Fibroblast of skin of left biceps (primary cell): ENCODE results near the gene ROR1.

Experiments used
- DNase-seq, 2 experiments: peaks; one replicate each; pipeline ENCODE4 v3.0.0-alpha.2; 2013; ENCODE audit warnings: low read depth in 2 of 2

The ROR1 gene

GRCh38 chr1:63935143-63935542, 161.3 kb downstream of the ROR1 start:
- DNase-seq, result no peak

- DNase-seq, result no peak
These were observed 161.7 kb downstream of the ROR1 start for GRCh38 chr1:63935553-63935952.

GRCh38 chr1:63936276-63936675, 162.5 kb downstream of the ROR1 start:
- DNase-seq, result no peak

- DNase-seq, result no peak
These were observed 163.0 kb downstream of the ROR1 start for GRCh38 chr1:63936801-63937200.

- DNase-seq, result no peak
These were observed 163.7 kb downstream of the ROR1 start for GRCh38 chr1:63937461-63938022.

GRCh38 chr1:63940440-63940839, 166.6 kb downstream of the ROR1 start:
- no peak for DNase-seq

GRCh38 chr1:63943393-63943792, 169.6 kb downstream of the ROR1 start:
- DNase-seq, result no peak

- no peak for DNase-seq
These were observed 172.1 kb downstream of the ROR1 start for GRCh38 chr1:63945943-63946342.

- no peak for DNase-seq
These were observed 173.2 kb downstream of the ROR1 start for GRCh38 chr1:63946866-63947491.

- no peak for DNase-seq
These were observed 174.1 kb downstream of the ROR1 start for GRCh38 chr1:63947904-63948303.

GRCh38 chr1:63950023-63950422, 176.2 kb downstream of the ROR1 start:
- DNase-seq, result no peak

- DNase-seq, result no peak
These were observed 177.5 kb downstream of the ROR1 start for GRCh38 chr1:63951059-63951946.

- DNase-seq, result no peak
These were observed 180.4 kb downstream of the ROR1 start for GRCh38 chr1:63954187-63954586.

GRCh38 chr1:63955370-63956145, 181.7 kb downstream of the ROR1 start:
- DNase-seq, result no peak

- DNase-seq, result no peak
These were observed 184.7 kb downstream of the ROR1 start for GRCh38 chr1:63958556-63958955.

- DNase-seq, result no peak
These were observed 186.5 kb downstream of the ROR1 start for GRCh38 chr1:63960326-63960725.

- no peak for DNase-seq
These were observed 192.2 kb downstream of the ROR1 start for GRCh38 chr1:63966016-63966415.

GRCh38 chr1:63967901-63968300, 194.1 kb downstream of the ROR1 start:
- DNase-seq, result peak; percentile 66 to 77

GRCh38 chr1:63968663-63969440, 195.0 kb downstream of the ROR1 start:
- DNase-seq, result peak; percentile 40 to 41

GRCh38 chr1:63969441-63969901, 195.7 kb downstream of the ROR1 start:
- DNase-seq, result no peak

GRCh38 chr1:63971557-63971956, 197.7 kb downstream of the ROR1 start:
- DNase-seq, result no peak
